ENCODE measurements around the gene SFPQ. TPM values are rescaled to one million over a fixed set of nuclear protein-coding genes. Genes with fewer than 3 reads are reported as not detected.

Gene SFPQ
- total RNA-seq, 4 donors from 2014 or later = 177 to 629 (median 255) TPM

DNA sequence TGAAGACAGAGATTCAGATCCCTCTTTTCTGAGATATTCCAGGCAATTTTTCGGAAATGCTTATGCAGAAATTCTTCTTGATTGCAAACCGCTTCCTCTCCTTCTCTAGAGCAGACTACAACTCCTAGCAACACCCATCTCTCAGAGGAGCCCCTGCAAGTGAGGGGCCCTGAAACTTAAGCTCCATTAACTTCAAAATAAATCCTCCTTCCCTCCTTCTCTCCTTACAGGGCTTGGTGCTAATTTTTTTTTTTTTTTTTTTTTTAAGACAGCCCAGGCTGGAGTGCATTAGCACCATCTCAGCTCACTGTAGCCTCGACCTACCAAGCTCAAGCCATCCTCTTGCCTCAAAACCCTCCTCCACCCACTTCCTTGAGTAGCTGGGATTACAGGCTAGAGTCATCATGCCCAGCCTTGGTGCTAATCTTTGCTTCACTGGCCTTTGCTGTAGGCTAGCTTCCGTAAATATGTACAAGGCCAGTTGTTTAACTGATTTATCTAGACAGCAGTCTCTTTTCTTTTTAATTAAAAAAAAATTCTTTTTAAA is 30.2 kb upstream of the SFPQ start:
- TF ChIP-seq POLR2A (IDR thresholded peaks at IDR 0.05) = no peak
- H3K27me3 ChIP-seq = no peaks in the 10 kb centered on the region
- DNase-seq = no peak
- H3K4me1 ChIP-seq = no peaks in the 10 kb centered on the region
- H3K4me3 ChIP-seq = no peak overlapping the region
- H3K36me3 ChIP-seq = no peaks in the 10 kb centered on the region
- H3K27ac ChIP-seq = peak overlapping the region in 1 of 4 donors; percentile 22
- no peaks in the 10 kb centered on the region for H3K9me3 ChIP-seq

DNA sequence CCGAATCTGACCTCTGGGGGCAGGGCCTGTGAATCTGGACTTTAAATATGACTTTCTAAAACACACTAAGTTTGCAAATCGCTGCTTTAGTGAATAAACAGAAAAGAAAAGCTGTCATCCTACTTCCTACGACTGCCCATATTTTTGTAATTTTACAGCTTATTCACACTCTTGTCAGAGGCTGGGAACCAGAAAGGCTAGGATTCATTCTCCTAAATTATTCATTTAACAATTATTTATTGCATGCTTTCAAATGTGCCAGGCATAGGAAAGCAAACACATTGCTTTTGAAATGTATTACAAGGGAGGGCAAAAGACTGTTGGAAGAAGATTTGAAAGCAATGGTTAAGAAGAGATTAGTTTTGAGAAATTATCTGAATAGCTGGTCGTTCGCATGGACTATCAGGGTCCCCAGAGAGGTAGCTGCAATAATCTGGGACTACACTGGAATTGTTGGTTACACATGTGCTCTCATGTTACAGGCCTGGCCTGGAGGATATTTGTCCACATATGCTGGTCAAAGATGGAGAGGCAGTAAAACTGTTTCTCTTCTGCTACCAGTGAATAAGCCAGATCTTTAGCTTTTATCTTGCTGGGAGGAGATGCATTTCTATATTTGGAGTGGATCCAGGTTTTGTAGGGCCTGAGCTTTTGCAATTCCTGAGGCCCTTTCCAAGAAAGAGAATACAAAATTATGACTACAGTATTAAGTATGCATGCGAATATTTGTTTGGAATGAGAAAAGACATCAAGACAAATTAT is 29.6 kb upstream of the SFPQ start:
- H3K9me3 ChIP-seq = no peaks in the 10 kb centered on the region
- no peak for TF ChIP-seq POLR2A (IDR thresholded peaks at IDR 0.05)
- TF ChIP-seq, protein P1, sequence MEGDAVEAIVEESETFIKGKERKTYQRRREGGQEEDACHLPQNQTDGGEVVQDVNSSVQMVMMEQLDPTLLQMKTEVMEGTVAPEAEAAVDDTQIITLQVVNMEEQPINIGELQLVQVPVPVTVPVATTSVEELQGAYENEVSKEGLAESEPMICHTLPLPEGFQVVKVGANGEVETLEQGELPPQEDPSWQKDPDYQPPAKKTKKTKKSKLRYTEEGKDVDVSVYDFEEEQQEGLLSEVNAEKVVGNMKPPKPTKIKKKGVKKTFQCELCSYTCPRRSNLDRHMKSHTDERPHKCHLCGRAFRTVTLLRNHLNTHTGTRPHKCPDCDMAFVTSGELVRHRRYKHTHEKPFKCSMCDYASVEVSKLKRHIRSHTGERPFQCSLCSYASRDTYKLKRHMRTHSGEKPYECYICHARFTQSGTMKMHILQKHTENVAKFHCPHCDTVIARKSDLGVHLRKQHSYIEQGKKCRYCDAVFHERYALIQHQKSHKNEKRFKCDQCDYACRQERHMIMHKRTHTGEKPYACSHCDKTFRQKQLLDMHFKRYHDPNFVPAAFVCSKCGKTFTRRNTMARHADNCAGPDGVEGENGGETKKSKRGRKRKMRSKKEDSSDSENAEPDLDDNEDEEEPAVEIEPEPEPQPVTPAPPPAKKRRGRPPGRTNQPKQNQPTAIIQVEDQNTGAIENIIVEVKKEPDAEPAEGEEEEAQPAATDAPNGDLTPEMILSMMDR (IDR thresholded peaks at IDR 0.05) = no peak
- no peaks in the 10 kb centered on the region for H3K27me3 ChIP-seq
- H3K36me3 ChIP-seq = no peaks in the 10 kb centered on the region
- peak overlapping the region in 1 of 4 donors; percentile 5 for H3K27ac ChIP-seq
- no peak for DNase-seq
- H3K4me1 ChIP-seq = no peaks in the 10 kb centered on the region
- H3K4me3 ChIP-seq = no peak overlapping the region

DNA sequence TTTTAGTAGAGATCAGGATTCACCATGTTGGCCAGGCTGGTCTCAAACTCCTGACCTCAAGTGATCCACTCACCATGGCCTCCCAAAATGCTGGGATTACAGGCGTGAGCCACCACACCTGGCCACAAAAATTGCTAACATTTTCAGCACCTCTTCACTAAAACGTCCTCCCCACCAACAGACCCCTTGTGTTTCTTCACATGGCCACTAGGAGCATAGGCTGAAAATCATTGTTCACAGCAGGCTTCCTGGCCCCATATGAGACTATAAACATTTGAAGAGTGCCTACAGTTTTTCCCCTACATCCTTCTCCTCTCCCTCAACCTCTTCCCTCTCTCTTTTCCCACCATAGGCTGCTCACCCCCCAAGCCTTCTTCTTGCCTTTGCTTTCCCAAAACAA is 28.0 kb upstream of the SFPQ start:
- H3K27ac ChIP-seq = no peak overlapping the region
- no peaks in the 10 kb centered on the region for H3K4me1 ChIP-seq
- no peak for DNase-seq
- TF ChIP-seq POLR2A (IDR thresholded peaks at IDR 0.05) = no peak
- TF ChIP-seq, protein P1 (IDR thresholded peaks at IDR 0.05) = peak in 2 of 6 experiments; percentile 17 to 23
- H3K36me3 ChIP-seq = no peaks in the 10 kb centered on the region
- H3K4me3 ChIP-seq = no peak overlapping the region
- no peaks in the 10 kb centered on the region for H3K9me3 ChIP-seq
- no peaks in the 10 kb centered on the region for H3K27me3 ChIP-seq

DNA sequence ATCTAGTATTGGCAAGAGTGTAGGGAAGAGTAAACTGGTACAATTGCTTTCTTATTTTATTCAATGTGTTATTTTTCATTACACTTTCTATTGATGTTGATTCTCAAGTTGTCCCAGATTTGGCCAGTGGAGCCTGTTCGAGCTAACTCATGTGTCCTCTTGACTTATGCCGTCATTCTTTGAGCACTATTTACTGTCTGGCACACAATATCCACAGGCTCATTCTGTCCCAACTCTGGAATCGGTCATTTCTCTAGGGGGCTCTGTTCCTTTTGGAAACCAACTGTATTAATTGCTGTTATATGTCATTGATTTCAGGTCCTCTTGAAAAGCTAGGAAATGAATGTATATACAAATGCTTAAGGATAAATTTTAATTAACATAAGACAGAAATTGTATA is 22.4 kb upstream of the SFPQ start:
- TF ChIP-seq POLR2A (IDR thresholded peaks at IDR 0.05) = no peak
- TF ChIP-seq, protein P1 (IDR thresholded peaks at IDR 0.05) = no peak
- DNase-seq = no peak
- H3K4me3 ChIP-seq = no peak overlapping the region
- no peaks in the 10 kb centered on the region for H3K4me1 ChIP-seq
- no peaks in the 10 kb centered on the region for H3K27me3 ChIP-seq
- no peak overlapping the region for H3K27ac ChIP-seq
- H3K9me3 ChIP-seq = no peaks in the 10 kb centered on the region
- no peaks in the 10 kb centered on the region for H3K36me3 ChIP-seq

DNA sequence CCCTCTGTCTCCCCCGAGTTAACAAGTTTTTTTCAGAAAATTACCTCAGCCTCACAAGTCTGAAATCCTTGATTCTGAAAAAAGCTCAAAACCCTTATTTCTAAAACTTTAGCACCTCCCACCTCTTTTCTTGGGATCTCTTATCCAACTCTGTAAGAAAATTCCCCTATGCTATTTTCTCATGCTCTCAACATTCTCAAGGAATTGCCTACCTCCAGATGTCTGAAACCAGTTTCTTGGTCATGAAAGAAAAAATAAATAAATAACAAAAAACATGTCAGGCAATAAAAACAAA is 18.1 kb upstream of the SFPQ start:
- Histone ChIP-seq H3K36me3 (no peaks in the 10 kb centered on the region), H3K27me3 (no peaks in the 10 kb centered on the region), H3K4me1 (no peaks in the 10 kb centered on the region), H3K27ac (no peak overlapping the region), H3K9me3 (no peaks in the 10 kb centered on the region), H3K4me3 (no peak overlapping the region)
- TF ChIP-seq, protein P1 (IDR thresholded peaks at IDR 0.05) = no peak
- TF ChIP-seq POLR2A (IDR thresholded peaks at IDR 0.05) = no peak
- no peak for DNase-seq

DNA sequence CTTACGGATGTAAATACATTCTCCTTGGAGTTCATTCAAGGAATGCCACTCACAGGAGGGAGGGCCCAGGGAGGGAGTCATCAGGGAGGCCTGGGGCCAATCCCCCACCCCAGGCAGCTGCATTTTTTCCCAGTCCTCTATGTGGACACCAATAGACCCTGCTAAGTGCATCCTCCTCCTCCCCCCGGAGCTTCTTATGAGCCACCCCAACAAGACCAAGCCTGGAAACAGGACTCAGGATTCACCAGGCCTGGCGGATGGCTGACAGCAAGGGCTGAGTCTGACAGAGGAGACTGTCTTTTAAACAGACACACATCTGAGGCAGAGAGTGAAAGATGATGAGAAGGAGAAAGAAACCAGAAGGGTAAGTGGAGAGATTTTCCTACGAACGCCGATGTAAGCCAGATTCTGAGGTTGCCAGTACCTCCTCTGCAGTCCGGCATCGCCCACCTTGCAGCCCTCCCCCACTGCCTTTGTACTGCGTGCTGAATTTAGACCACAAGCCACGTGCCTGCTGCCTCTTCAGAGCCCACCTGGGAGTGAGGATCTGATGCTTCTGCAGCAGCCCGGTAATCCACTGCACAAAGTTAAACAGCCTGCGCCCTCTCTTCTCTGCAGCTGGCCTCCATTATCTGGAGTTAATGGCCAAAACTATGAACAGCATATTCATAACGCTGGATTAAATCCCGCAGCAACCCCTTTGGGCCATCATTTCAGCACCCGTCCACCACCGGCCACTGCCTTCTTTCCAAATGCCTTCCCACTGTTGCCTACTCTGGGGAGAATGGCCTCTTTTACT is 17.6 kb upstream of the SFPQ start:
- Histone ChIP-seq H3K27me3 (no peaks in the 10 kb centered on the region), H3K9me3 (no peaks in the 10 kb centered on the region), H3K4me1 (no peaks in the 10 kb centered on the region), H3K36me3 (no peaks in the 10 kb centered on the region), H3K27ac (no peak overlapping the region), H3K4me3 (no peak overlapping the region)
- TF ChIP-seq, protein P1 (IDR thresholded peaks at IDR 0.05) = no peak
- no peak for TF ChIP-seq POLR2A (IDR thresholded peaks at IDR 0.05)
- no peak for DNase-seq
